HG03108 (cell line): ENCODE data around the gene PAPLN.

Experiments used
- ATAC-seq: cut with Tn5 transposase; IDR thresholded peaks from one replicate; pipeline ENCODE4 v1.9.1; 2021; ENCODE audit warnings: moderate library complexity; ENCODE audit not compliant: unreplicated experiment

Gene PAPLN

DNA sequence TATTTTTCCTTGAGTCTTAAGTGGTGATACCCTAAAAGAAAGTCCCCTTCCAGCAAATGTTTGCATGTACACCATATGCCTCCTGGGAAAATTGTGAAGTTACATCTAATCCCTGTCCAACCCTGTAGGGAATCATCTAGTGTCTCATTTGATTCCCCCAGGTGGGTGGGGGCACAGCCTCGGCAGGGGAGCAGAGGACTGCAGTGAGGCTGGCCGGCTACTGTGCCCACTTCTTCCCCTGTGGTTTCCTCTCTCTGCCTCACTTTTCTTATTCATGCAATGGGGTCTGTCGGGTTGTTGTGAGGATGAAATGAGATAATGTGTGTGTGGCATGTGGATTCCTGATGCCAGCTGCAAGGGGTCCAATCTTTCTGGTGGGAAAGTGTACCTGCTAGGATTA is 6.0 kb downstream of the PAPLN start:
- no peak for ATAC-seq

DNA sequence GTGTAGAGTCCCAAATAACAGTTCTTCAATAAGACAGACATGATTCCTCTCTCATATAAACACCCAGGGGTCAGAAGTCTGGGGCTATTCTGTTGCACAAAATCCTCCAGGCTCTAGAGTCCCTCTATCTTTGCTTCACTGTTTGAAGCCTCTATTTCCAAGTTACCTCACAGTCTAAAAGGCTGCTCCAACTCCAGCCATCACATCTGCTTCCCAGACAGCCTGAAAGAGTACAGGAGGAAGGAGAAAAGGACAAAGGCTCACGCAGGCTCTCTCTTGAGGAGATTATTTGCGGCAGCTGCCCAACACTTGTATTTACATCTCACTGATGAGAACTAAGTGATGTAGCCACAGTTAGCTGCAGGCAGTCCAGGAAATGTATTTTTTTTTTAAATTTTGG is 6.4 kb downstream of the PAPLN start:
- ATAC-seq = no peak

DNA sequence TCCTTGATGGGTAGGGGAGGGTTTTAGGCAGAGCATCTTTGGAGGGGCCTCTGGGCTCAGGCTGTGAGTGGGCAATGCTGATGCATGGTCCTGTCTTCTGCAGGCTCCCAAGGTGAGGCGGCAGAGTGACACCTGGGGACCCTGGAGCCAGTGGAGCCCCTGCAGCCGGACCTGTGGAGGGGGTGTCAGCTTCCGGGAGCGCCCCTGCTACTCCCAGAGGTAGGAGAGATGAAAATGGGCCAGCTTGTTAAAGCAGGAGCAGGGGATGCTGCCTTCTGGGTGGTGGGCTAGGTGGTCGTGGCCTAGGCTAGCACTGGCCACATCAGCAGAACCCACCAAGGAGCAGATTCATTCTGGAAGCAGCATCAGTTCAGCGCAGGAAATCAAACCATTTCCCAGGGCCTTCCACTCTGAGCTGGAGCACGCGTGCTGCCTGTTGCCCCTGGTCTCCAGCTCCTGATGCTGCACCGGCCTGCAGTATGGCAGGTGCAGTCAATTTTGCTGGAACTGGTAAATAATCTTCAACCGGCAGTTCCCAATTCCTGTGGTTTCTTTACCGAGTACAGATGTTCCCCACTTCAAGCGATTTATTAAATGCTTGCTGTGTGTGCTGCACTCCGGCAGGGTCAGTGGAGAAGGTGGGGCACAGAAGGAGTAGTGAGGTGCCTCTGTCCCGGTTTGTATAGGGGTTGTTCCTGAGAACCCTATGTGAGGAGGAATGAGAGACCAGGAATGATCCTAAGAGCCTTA is 7.4 kb downstream of the PAPLN start:
- ATAC-seq = no peak

DNA sequence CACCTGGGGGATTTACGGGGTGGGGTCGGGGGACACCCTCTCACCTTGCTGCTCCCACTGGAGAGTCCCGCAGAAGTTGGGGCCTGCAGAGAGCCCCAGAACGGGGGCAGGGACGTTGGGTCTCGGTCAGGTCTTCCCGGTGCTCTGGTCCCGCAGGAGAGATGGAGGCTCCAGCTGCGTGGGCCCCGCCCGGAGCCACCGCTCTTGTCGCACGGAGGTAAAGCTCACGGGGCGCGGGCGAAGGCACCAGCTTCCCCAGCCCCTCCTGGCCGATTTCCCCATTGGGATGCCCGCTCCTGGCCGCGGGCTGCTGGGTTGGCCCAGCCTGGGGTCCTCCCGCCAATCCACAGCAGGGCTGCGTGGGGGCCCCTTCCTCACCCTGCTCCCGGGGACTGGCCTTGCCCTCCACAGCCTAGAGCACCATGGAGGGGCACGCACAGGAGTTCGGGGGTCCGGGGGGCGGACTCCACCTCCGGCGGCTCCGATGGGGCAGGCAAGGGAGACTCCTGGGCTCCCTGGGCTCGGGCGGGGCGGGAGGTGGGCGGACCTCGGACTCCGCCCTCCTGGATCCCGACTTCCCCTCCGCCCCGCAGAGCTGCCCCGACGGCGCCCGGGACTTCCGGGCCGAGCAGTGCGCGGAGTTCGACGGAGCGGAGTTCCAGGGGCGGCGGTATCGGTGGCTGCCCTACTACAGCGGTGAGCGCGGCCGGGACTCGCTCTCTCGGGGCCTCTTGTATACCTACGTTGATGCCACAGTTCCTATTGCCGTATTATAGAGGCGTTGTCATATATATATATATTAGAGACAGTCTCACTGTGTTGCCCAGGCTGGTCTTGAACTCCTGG is 8.4 kb downstream of the PAPLN start:
- peak; percentile 58 for ATAC-seq

DNA sequence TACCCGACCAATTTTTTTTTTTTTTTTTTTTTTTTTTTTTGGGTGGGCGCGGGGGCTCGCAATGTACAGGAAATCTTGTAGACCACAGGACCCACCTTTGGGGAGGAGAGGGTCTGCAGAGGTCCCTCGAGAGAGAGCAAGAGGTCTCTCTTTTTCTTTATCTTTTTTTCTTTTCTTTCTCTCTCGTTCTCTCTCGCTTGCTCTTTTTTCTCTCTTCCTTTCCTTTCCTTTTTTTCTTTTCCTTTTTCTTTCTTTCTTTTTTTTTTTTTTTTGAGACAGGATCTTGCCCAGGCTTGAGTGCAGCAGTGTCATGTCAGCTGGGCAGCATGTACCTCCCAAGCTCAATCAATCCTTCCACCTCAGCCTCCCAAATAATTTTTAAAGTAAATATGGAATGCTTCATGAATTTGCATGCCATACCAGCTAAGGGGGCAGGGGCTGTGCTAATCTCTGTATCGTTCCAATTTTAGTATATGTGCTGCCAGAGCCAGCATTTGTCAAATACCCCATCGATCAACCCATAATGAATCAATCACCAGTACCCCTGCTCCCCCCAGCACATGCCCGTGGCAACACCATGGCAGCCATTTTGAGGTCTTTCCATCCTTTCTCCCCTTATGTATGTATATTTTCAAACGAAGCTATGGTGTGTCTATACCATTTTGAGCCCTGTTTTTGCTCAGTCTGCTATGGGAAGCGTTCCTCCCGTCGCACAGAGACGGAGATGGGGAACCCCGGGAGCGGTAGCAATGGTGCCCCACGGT is 9.3 kb downstream of the PAPLN start:
- no peak for ATAC-seq

DNA sequence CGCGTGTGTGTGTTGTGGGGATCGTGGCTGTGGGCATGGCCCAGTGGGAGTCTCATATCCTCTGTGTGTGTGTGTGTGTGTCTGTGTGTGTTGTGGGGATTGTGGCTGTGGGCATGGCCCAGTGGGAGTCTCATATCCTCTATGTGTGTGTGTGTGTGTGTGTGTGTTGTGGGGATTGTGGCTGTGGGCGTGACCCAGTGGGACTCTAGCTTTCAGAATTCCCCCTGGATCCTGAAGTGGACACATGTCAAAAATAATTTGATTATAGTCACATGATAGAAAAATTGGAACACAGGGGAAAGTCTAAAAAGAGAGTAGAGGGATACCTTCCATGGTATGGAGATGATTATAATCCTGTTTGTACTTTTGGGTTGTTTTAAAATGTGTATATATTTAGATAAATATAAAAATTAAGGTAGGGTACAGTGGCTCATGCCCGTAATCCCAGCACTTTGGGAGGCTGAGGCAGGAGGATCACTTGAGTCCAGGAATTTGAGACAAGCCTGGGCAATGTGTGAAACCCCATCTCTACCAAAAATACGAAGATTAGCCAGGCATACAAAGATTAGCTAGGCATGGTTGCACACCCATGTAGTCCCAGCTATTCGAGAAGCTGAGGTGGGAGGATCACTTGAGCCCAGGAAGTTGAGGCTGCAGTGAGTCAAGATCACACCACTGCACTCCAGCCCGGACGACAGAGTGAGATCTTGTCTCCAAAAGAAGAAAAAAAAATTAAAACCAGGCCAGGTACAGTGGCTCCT is 11.0 kb downstream of the PAPLN start:
- ATAC-seq = peak; percentile 38

DNA sequence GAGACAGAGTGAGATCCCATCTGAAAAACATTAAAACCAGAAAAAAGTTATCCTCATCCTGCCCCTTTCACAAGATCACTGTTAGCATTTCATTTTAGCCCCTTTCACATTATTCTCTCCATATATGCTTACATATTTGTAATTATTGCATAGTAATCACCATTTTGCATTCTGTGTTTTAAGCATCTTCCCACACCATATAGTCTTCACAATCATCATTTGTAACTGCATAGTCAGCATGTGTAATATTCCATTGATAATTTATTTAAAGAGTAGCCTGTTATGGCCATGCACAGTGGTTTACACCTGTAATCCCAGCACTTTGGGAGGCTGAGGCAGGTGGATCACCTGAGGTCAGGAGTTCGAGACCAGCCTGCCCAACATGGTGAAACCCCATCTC is 11.8 kb downstream of the PAPLN start:
- no peak for ATAC-seq

DNA sequence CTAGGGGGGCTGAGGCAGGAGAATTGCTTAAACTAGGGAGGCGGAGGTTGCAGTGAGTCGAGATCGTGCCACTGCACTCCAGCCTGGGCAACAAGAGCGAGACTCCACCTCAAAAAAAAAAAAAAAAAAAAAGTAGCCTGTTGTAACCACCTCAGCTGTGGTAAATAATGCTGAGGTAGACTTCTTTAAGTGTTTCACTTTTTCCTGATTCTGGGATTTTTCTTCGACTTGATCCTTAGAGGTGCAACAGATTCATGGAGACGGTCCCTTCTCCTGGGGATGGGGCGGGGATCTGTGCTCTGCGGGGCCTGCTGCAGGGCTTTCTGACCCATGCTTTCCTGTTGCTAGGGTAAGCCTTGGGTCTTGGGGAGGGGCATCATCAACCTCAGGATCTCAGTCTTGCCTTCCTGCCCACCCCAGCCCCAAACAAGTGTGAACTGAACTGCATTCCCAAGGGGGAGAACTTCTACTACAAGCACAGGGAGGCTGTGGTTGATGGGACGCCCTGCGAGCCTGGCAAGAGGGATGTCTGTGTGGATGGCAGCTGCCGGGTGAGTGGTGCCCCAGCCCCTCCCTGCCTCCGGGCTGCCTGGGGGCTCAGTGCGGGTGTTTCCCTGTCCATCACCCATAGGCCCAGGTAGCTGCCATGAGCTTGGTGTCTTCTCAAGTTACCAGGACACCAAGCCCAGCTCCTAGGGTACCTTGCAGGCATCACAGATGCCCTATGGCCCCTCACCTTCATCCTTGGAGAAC is 12.4 kb downstream of the PAPLN start:
- no peak for ATAC-seq

DNA sequence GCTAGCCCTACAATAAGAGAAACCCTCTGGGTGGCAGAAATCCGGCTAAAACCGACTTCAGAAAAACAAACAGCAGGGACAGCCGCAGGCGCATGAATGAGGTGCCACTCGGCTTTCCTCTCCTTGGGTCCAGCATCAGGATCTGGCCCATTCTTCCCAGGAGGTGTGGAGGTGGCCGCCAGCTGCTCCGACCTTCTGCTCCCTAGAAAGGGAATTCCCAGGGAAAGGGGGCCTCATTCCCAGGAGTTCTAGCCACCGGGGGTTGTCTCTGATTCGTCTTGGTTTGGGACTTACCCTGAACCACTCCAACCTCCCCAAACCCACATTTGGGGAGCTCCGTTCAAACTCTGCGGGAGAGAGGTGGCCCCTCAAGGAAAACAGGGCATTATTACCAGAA is 13.0 kb downstream of the PAPLN start:
- ATAC-seq = no peak

DNA sequence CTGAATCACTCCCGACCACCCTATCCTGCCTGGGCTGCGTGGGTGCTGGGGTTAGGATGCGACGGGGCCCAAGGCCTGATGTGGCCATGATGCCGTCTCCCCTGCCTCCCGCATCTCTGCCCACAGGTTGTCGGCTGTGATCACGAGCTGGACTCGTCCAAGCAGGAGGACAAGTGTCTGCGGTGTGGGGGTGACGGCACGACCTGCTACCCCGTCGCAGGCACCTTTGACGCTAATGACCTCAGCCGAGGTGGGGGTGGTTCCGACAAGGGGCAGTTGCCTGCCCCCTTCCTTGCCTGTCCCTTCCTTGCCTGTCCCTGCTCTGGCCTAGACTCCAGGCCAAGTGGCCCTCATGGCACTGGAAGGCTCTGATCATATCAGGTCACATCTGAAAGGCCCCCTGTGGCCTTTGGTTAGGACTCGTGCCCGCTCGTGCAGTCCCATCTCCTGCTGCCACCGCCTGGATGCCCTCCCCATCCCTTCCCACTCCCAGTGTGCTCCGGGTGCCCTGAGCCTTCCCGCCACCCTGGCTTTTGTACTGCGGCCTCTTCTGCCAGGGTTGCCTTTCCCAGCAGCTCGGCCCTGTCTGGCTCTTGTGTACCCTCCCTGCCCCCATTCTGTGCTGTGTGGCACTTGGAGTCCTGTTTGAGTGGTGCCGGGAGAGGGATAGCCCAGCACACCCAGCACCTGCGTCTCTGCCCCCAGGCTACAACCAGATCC is 13.6 kb downstream of the PAPLN start:
- no peak for ATAC-seq

DNA sequence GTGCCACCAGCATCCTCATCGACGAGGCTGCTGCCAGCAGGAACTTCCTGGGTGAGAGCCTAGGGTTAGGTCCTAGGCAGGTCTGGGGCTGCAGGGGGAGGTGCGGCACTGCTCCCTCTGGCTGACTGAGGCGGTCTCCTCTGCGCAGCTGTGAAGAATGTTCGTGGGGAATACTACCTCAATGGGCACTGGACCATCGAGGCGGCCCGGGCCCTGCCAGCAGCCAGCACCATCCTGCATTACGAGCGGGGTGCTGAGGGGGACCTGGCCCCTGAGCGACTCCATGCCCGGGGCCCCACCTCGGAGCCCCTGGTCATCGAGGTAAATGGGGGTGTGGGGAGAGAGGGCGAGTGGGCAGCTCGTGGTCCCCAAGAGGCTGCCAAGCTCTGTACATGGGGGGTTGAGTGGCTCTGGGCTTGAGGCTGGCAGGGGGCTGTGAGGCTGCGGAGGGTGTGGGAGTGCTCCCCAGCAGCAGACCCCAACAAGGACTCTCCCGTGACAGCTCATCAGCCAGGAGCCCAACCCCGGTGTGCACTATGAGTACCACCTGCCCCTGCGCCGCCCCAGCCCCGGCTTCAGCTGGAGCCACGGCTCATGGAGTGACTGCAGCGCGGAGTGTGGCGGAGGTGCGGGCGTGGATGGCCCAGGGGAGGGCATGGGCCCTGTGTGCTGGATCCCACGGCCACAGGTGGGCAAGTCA is 14.4 kb downstream of the PAPLN start:
- ATAC-seq = no peak

DNA sequence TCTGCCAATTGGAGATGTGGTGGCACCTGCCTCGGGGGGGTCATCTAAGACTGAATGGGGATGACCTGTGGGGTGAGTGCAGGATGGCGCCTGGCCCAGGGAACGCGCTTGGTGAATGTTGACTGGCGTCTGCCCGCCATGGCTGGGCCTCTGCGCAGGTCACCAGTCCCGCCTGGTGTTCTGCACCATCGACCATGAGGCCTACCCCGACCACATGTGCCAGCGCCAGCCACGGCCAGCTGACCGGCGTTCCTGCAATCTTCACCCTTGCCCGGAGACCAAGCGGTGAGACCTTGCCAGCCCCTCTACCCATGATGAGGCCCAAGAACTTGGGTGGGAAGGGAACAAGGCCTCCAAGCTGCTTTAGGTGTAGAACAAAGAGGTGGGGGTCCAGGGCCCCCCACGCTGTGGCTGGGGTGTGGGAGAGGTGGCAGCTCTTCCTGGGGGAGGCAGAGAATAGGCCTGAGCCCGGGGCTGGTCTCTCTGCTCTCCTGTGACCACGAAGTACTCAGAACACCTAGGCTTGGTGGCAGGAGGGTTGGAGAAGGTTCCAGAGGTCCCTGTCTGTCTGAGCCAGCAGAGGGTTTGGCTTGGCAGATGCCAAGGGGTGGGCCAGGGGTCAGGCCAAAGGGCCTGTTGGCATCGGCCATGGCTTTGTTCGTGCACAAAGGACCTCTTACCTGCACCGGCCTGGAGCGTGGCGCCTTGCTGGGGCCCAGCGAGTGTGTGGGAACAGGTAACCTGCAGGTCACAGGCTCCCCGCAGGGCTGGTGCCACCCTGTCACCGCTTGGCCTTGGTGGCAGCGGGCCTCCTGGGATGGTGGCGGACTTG is 15.4 kb downstream of the PAPLN start:
- ATAC-seq = no peak

DNA sequence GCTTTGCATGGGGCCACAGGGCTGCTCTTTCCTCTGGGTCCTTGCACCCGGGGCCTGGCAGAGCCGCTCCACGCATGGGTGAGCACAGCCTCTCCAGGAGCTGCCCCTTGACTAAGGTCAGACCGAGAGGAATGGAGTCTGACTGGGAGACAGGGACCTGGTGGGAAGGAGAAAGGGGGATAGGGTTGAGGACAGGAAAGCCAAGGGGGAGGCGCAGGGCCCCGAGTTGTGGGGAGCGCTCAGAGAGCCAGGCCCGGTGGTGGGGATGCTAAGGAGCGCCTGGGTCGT is 16.0 kb downstream of the PAPLN start:
- no peak for ATAC-seq

DNA sequence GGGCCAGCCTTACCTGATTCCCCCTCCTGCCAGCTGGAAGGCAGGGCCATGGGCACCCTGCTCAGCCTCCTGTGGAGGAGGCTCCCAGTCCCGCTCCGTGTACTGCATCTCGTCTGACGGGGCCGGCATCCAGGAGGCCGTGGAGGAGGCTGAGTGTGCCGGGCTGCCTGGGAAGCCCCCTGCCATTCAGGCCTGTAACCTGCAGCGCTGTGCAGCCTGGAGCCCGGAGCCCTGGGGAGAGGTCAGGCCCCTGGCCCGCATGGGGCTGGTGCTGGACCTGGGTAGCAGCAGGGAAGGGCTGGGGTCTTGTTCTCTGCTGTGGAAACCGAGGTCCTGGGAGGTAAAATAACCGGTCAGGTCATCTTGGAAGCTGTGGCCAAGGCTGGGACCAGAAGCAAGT is 16.4 kb downstream of the PAPLN start:
- ATAC-seq = no peak

DNA sequence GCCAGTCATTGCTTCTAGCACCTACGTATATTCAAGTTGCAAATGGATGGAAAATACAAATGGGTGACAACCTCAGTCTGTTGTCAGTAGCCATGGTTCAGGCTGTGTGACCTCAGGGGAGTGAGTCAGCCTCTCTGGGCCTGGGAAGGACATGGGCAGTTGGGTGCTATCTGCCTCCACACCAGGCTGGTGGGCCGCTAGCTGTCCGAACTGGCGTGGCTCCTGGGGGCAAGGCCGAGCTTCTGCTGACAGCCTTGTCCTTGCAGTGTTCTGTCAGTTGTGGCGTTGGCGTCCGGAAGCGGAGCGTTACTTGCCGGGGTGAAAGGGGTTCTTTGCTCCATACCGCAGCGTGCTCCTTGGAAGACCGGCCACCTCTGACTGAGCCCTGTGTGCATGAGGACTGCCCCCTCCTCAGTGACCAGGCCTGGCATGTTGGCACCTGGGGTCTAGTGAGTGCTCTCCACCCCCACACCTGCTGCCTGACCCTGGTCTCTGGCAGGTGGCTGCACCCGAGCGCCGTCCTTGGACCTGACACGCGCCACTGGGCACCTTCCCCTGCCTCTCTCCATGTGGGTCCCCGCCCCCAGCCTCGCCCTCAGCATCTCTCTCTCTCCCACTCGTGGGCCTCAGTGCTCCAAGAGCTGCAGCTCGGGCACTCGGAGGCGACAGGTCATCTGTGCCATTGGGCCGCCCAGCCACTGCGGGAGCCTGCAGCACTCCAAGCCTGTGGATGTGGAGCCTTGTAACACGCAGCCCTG is 17.1 kb downstream of the PAPLN start:
- ATAC-seq = no peak

DNA sequence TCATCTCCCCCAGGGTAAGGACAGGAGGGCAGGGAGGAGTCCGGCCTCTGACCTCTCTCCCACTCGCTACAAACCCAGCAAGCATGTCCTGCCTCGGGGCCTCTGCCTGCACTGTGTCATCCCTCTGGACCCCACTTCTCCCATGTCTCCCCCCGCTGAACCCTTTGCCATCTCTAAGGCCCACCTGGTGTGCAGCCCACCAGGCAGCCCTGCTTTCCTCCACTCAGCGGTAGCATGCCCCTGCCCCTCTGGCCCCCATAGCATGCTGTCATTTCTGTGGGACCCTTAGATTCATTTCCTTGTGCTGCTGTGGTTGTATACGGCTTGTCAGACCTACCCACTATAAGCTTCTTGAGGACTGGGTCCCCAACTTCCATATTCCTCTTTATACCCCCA is 17.7 kb downstream of the PAPLN start:
- ATAC-seq = no peak

DNA sequence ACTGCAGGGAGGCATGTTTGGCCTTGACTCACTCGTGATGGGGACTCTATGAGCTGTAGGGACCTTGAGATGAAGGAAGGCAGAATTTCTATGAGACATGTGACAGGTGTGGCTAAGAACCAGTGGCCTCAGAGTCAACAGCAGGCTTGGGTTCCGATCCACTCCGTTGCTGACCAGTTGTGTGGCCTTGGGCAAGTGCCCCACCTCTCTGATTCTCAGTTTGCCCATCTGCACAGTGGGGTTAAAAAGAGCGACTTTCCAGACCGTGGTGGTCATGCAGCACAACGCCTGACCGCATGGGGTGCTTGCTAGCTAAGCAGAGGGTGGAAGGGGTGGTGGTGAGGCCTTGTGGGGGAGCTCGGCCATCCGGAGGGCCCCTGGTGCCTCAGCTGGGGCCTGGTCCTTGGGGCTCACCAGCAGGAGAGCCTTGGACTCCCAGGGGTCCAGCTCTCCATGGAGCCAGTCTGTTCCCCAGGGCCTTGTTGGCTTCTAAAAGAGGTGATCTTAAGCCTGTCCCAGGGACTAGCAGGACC is 18.5 kb downstream of the PAPLN start:
- ATAC-seq = no peak
